IPS DF 6.9 (cell line): ENCODE data around the gene ZDHHC24.

Experiments used
- DNase-seq: peaks from one replicate; pipeline ENCODE4 v3.0.0-alpha.2; 2013; ENCODE audit warnings: low read depth, low spot score
- H3K27ac ChIP-seq: one replicate; pipeline ENCODE4 v1.5.1; 2013; ENCODE audit warnings: low read length, control low read depth
- H3K27me3 ChIP-seq: 2 replicates; pipeline ENCODE4 v1.6.1; 2013; ENCODE audit warnings: mild to moderate bottlenecking, low read length; ENCODE audit not compliant: control insufficient read depth, insufficient read depth
- H3K36me3 ChIP-seq: 2 replicates; pipeline ENCODE4 v1.6.1; 2013; ENCODE audit warnings: low read length; ENCODE audit not compliant: control insufficient read depth, insufficient read depth
- H3K4me1 ChIP-seq: 2 replicates; pipeline ENCODE4 v1.6.1; 2013; ENCODE audit warnings: low read length; ENCODE audit not compliant: control insufficient read depth, insufficient read depth
- H3K4me3 ChIP-seq: 2 replicates; pipeline ENCODE4 v1.5.1; 2013; ENCODE audit warnings: mild to moderate bottlenecking, low read length
- H3K9me3 ChIP-seq: 2 replicates; pipeline ENCODE4 v1.6.1; 2013; ENCODE audit warnings: low read length, inconsistent platforms; ENCODE audit not compliant: control insufficient read depth, insufficient read depth
- WGBS: extraction: QIAGEN DNeasy Blood & Tissue Kit; methylation state at CpG from one replicate; pipeline ENCODE4 v1.1.7; 2013; ENCODE audit warnings: mixed read lengths, missing lambda C conversion rate; ENCODE audit not compliant: insufficient read length, insufficient coverage; 5-methylcytosine and 5-hydroxymethylcytosine counted together

ZDHHC24 gene

DNA sequence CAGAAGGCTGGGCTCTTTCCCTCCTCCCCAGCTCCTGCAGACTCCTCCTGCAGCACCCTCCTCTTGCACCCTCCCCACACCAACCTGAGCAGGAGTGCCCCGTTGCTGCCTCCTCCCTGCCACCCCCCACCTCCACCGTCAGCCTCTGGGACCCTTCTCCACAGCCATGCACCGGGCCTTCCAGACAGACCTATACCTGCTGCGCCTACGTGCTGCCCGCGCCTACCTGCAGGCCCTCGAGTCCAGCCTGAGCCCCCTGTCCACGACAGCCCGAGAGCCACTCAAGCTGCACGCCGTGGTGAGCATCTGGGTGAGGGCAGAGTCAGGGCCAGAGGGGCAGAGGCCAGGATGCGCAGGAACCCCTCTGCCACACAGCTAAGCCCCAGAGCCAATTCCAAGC, 16.2 kb downstream of the ZDHHC24 start:
- Histone ChIP-seq H3K36me3 (peaks cover 3% of the 10 kb centered on the region; the same call in 1 of the 2 replicates), H3K9me3 (no peaks in the 10 kb centered on the region), H3K4me3 (no peak overlapping the region), H3K4me1 (no peaks in the 10 kb centered on the region), H3K27ac (no peak overlapping the region), H3K27me3 (no peaks in the 10 kb centered on the region)
- no CpG with 5 or more reads among the region's 13 CpGs for WGBS
- no peak for DNase-seq

- H3K4me3 ChIP-seq: no peak overlapping the region
- no peaks in the 10 kb centered on the region for H3K27me3 ChIP-seq
- H3K9me3 ChIP-seq: no peaks in the 10 kb centered on the region
- no peaks in the 10 kb centered on the region for H3K4me1 ChIP-seq
- H3K27ac ChIP-seq: no peak overlapping the region
- WGBS: no CpG with 5 or more reads among the region's 10 CpGs
- DNase-seq: no peak
- peaks cover 3% of the 10 kb centered on the region; the same call in 1 of the 2 replicates for H3K36me3 ChIP-seq
These were observed 16.8 kb downstream of the ZDHHC24 start for GRCh38 chr11:66529069-66529468.

- no peaks in the 10 kb centered on the region for H3K27me3 ChIP-seq
- no CpG with 5 or more reads among the region's 10 CpGs for WGBS
- no peaks in the 10 kb centered on the region for H3K4me1 ChIP-seq
- H3K4me3 ChIP-seq: no peak overlapping the region
- H3K27ac ChIP-seq: no peak overlapping the region
- no peaks in the 10 kb centered on the region for H3K9me3 ChIP-seq
- peaks cover 7% of the 10 kb centered on the region; the same call in 1 of the 2 replicates for H3K36me3 ChIP-seq
- DNase-seq: no peak
These were observed 21.4 kb downstream of the ZDHHC24 start for GRCh38 chr11:66524304-66525040.

DNA sequence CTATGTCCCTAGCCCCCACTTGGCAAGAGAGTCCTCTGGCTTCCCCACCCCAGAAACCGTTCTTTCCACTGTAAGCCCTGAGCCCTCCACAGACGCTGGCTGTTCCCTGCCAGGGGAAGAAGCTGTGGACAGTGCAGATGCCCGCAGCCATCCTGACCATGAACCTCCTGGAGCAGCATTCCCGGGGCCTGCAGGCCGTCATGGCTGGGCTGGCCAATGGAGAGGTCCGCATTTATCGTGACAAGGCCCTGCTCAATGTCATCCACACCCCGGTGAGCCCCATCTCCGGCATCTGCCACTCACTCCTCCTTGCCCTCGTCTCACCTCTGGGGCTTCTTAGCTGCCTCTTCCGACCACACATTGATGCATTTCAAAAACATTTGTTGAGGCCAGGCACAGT, 22.2 kb downstream of the ZDHHC24 start:
- WGBS: no CpG with 5 or more reads among the region's 11 CpGs
- peaks cover 7% of the 10 kb centered on the region; the same call in 1 of the 2 replicates for H3K36me3 ChIP-seq
- H3K27me3 ChIP-seq: no peaks in the 10 kb centered on the region
- H3K4me1 ChIP-seq: no peaks in the 10 kb centered on the region
- no peak overlapping the region for H3K4me3 ChIP-seq
- H3K27ac ChIP-seq: no peak overlapping the region
- H3K9me3 ChIP-seq: no peaks in the 10 kb centered on the region
- DNase-seq: no peak

- H3K9me3 ChIP-seq: no peaks in the 10 kb centered on the region
- H3K36me3 ChIP-seq: no peaks in the 10 kb centered on the region; the same call in 1 of the 2 replicates
- H3K27ac ChIP-seq: no peak overlapping the region
- no peaks in the 10 kb centered on the region for H3K4me1 ChIP-seq
- no peaks in the 10 kb centered on the region for H3K27me3 ChIP-seq
- WGBS: no CpG with 5 or more reads among the region's 5 CpGs
- no peak for DNase-seq
- peak overlapping the region; percentile 73; the same call in 1 of the 2 replicates for H3K4me3 ChIP-seq
These were observed 34.9 kb downstream of the ZDHHC24 start for GRCh38 chr11:66510990-66511339.

GRCh38 chr11:66510271-66510989, 35.4 kb downstream of the ZDHHC24 start, which contains the start of gene BBS1:
TSS of gene BBS1 (plus strand) at chr11:66510635. CDS start at chr11:66510660, 25 bp downstream.
- no peaks in the 10 kb centered on the region for H3K27me3 ChIP-seq
- H3K27ac ChIP-seq: no peak within 1 kb of the TSS
- H3K36me3 ChIP-seq: no peaks in the 10 kb centered on the region; the same call in 1 of the 2 replicates
- WGBS: no CpG with 5 or more reads among the region's 31 CpGs
- DNase-seq: peak; percentile 48
- peak within 1 kb of the TSS; percentile 73 for H3K4me3 ChIP-seq
- H3K9me3 ChIP-seq: no peaks in the 10 kb centered on the region
- H3K4me1 ChIP-seq: no peaks in the 10 kb centered on the region

DNA sequence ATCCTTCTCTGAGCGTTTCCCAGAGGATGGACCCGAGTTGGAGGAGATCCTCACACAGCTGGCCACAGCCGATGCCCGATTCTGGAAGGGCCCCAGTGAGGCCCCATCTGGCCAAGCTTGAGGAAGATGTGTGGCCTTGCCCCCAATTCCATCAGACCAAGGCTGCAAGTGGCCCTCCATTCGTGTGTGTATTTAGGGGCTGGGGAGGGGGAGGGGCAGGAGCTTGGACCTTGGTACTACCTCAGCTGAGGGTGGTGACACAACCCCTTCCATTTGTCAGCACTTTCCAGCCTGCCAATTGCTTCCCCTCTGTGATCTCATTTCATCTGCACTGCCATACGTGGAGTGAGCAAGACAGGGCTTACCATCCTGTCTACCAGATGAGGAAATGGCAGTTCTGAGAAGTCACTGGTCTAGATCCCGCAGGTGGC, 36.7 kb downstream of the ZDHHC24 start:
- H3K27ac ChIP-seq: no peak overlapping the region
- no peaks in the 10 kb centered on the region for H3K27me3 ChIP-seq
- no CpG with 5 or more reads among the region's 7 CpGs for WGBS
- DNase-seq: no peak
- no peaks in the 10 kb centered on the region; the same call in 1 of the 2 replicates for H3K36me3 ChIP-seq
- no peaks in the 10 kb centered on the region for H3K9me3 ChIP-seq
- H3K4me3 ChIP-seq: no peak overlapping the region
- H3K4me1 ChIP-seq: no peaks in the 10 kb centered on the region

DNA sequence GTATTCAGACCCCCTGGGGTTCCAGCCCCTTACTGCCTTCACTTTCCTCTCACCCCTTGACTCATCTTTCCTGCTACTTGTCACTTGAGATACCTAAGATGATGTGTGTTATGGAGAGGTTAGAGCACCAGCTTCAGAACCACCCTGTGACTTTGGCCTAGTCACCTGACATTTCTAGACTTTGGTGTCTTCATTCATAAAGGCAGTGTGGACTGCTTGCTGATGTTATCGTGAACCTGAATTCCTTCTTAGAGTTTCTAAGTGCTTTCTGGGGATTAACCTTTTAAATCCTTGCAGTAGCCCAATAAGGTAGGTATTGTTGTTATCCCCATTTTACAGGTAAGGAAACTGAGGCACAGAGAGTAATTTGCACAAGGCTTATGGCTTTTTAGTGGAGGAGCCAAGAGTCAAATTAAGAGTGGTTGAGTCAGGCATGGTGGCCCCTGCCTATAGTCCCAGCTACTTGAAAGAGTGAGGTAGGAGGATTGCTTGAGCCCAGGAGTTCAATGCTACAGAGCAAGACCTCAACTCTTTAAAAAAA, 40.5 kb downstream of the ZDHHC24 start:
- no peaks in the 10 kb centered on the region for H3K36me3 ChIP-seq
- no peaks in the 10 kb centered on the region for H3K9me3 ChIP-seq
- H3K27ac ChIP-seq: no peak overlapping the region
- no peak overlapping the region for H3K4me3 ChIP-seq
- no peaks in the 10 kb centered on the region for H3K4me1 ChIP-seq
- no CpG with 5 or more reads among the region's 1 CpG for WGBS
- H3K27me3 ChIP-seq: no peaks in the 10 kb centered on the region
- no peak for DNase-seq

GRCh38 chr11:66498506-66498905, 47.3 kb downstream of the ZDHHC24 start:
- Histone ChIP-seq H3K27me3 (no peaks in the 10 kb centered on the region), H3K27ac (no peak overlapping the region), H3K9me3 (no peaks in the 10 kb centered on the region), H3K4me1 (no peaks in the 10 kb centered on the region), H3K4me3 (no peak overlapping the region), H3K36me3 (peaks cover 13% of the 10 kb centered on the region)
- no CpG with 5 or more reads among the region's 5 CpGs for WGBS
- no peak for DNase-seq

GRCh38 chr11:66497206-66497605, 48.6 kb downstream of the ZDHHC24 start:
- no CpG with 5 or more reads among the region's 16 CpGs for WGBS
- no peak for DNase-seq
- H3K27me3 ChIP-seq: no peaks in the 10 kb centered on the region
- H3K4me3 ChIP-seq: no peak overlapping the region
- H3K4me1 ChIP-seq: no peaks in the 10 kb centered on the region
- peaks cover 25% of the 10 kb centered on the region for H3K36me3 ChIP-seq
- no peaks in the 10 kb centered on the region for H3K9me3 ChIP-seq
- H3K27ac ChIP-seq: no peak overlapping the region
